ENCODE measurements around the gene ZBTB42.

The ZBTB42 gene

GRCh38 chr14:104800015-104800770, 708 bp upstream of the ZBTB42 start:
- no peak overlapping the region for H3K27ac ChIP-seq (ENCODE audit: low read depth, low read length)
- H3K4me3 ChIP-seq (ENCODE audit: low read depth, low read length), result peak overlapping the region; percentile 73
- H3K36me3 ChIP-seq (ENCODE audit: control insufficient read depth, insufficient read depth, low read length), result no peaks in the 10 kb centered on the region
- H3K9ac ChIP-seq (ENCODE audit: low read length), result peak overlapping the region; percentile 80
- H3K27me3 ChIP-seq (ENCODE audit: control insufficient read depth, insufficient read depth, low read length), result peaks cover 56% of the 10 kb centered on the region
- H3K4me1 ChIP-seq (ENCODE audit: control insufficient read depth, insufficient read depth, low read length), result peaks cover 49% of the 10 kb centered on the region
- no peaks in the 10 kb centered on the region for H3K9me3 ChIP-seq (ENCODE audit: control insufficient read depth, insufficient read depth, low read depth, low read length)

GRCh38 chr14:104801520-104802393, 856 bp downstream of the ZBTB42 start:
- Histone ChIP-seq H3K9ac (ENCODE audit: low read length) (no peak overlapping the region), H3K27ac (ENCODE audit: low read depth, low read length) (no peak overlapping the region), H3K4me3 (ENCODE audit: low read depth, low read length) (peak overlapping the region; percentile 73), H3K27me3 (ENCODE audit: control insufficient read depth, insufficient read depth, low read length) (peaks cover 51% of the 10 kb centered on the region), H3K36me3 (ENCODE audit: control insufficient read depth, insufficient read depth, low read length) (no peaks in the 10 kb centered on the region), H3K4me1 (ENCODE audit: control insufficient read depth, insufficient read depth, low read length) (peaks cover 44% of the 10 kb centered on the region), H3K9me3 (ENCODE audit: control insufficient read depth, insufficient read depth, low read depth, low read length) (no peaks in the 10 kb centered on the region)

- H3K4me3 ChIP-seq (ENCODE audit: low read depth, low read length), result no peak overlapping the region
- H3K9me3 ChIP-seq (ENCODE audit: control insufficient read depth, insufficient read depth, low read depth, low read length), result no peaks in the 10 kb centered on the region
- H3K27ac ChIP-seq (ENCODE audit: low read depth, low read length), result no peak overlapping the region
- H3K36me3 ChIP-seq (ENCODE audit: control insufficient read depth, insufficient read depth, low read length), result no peaks in the 10 kb centered on the region
- peaks cover 43% of the 10 kb centered on the region for H3K27me3 ChIP-seq (ENCODE audit: control insufficient read depth, insufficient read depth, low read length)
- peaks cover 36% of the 10 kb centered on the region for H3K4me1 ChIP-seq (ENCODE audit: control insufficient read depth, insufficient read depth, low read length)
- no peak overlapping the region for H3K9ac ChIP-seq (ENCODE audit: low read length)
Measured at GRCh38 chr14:104802394-104803184, 1.7 kb downstream of the ZBTB42 start.

DNA sequence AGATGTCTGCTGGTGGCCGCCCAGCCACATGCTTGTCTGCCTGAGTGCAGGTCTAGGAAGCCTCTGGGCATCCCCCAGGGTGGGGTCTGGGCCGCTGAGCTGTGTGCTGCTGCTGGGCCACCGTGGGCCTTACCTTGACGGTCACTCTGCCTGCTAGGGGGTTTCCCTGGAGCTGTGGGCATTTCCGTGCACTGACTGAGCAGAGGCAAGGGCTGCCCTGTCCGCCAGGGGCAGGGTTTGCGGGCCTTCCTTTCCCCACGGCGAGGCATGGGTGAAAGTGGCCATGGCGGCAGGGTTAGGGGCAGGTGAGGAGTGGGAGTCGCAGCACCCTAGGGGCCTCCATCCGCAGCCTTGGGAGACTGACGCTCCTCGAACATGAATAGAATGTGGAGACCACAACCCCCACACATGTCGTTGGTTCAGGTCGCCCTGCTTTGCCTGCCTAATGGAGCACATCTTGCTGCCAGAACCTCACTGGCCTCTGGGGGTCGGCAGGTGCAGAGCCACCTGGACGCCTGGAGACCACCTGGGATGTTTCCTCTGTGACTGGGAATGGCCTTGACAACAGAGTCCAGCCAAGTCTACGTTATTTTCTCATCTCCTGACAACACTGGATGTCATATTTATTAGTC, 2.5 kb downstream of the ZBTB42 start:
- Histone ChIP-seq H3K4me1 (ENCODE audit: control insufficient read depth, insufficient read depth, low read length) (peaks cover 27% of the 10 kb centered on the region), H3K27me3 (ENCODE audit: control insufficient read depth, insufficient read depth, low read length) (peaks cover 35% of the 10 kb centered on the region), H3K9ac (ENCODE audit: low read length) (no peak overlapping the region), H3K36me3 (ENCODE audit: control insufficient read depth, insufficient read depth, low read length) (no peaks in the 10 kb centered on the region), H3K9me3 (ENCODE audit: control insufficient read depth, insufficient read depth, low read depth, low read length) (no peaks in the 10 kb centered on the region), H3K4me3 (ENCODE audit: low read depth, low read length) (no peak overlapping the region), H3K27ac (ENCODE audit: low read depth, low read length) (no peak overlapping the region)

DNA sequence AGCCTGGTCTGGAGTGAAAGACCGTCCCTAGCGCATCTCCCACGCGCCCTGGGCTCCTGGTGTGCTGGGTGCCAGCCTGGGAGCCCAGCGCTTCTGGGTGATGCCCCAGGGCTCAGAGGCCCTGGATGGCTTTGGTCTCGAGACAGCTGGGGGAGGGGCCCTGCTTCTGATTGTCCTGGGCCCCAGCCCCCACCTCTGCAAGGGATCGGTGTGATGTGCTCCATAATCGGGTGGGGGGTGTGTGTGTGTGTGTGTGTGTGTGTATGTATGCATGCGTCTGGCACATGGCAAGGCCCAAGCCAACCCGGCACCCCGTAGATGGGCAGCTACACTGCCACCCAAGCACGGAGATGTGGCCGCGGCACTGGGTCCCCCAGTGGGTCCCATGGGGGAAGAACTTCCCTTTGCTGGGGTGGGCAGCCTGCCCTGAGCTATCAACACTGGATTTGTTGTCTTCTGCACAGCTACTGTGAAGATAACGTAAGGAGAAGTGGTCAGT, 3.1 kb downstream of the ZBTB42 start:
- H3K9me3 ChIP-seq (ENCODE audit: control insufficient read depth, insufficient read depth, low read depth, low read length), result no peaks in the 10 kb centered on the region
- no peak overlapping the region for H3K27ac ChIP-seq (ENCODE audit: low read depth, low read length)
- H3K4me3 ChIP-seq (ENCODE audit: low read depth, low read length), result no peak overlapping the region
- no peaks in the 10 kb centered on the region for H3K36me3 ChIP-seq (ENCODE audit: control insufficient read depth, insufficient read depth, low read length)
- peaks cover 23% of the 10 kb centered on the region for H3K4me1 ChIP-seq (ENCODE audit: control insufficient read depth, insufficient read depth, low read length)
- no peak overlapping the region for H3K9ac ChIP-seq (ENCODE audit: low read length)
- peaks cover 29% of the 10 kb centered on the region for H3K27me3 ChIP-seq (ENCODE audit: control insufficient read depth, insufficient read depth, low read length)

- Histone ChIP-seq H3K4me1 (ENCODE audit: control insufficient read depth, insufficient read depth, low read length) (peaks cover 18% of the 10 kb centered on the region), H3K27ac (ENCODE audit: low read depth, low read length) (no peak overlapping the region)
Measured at GRCh38 chr14:104804481-104805325, 3.8 kb downstream of the ZBTB42 start.

DNA sequence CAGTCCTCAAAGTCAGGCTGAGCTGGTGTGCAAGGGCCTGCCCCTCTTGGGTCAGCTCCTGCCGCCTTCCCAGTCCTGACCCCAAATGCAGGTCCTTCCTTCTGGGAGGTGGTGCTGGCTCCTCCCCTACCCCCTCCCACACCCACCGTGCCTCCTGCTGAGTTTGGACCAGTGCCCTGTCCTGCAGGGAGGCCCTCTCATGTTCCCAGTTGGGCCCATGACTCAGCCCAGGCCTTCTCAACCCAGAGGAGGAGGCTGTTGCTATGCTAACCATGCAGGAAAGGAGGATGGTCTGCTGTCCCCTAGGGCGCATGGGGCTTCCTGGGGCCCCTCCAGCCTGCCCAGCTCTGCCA, 4.4 kb downstream of the ZBTB42 start:
- no peak overlapping the region for H3K4me3 ChIP-seq (ENCODE audit: low read depth, low read length)
- peaks cover 24% of the 10 kb centered on the region for H3K27me3 ChIP-seq (ENCODE audit: control insufficient read depth, insufficient read depth, low read length)
- H3K27ac ChIP-seq (ENCODE audit: low read depth, low read length), result no peak overlapping the region
- no peak overlapping the region for H3K9ac ChIP-seq (ENCODE audit: low read length)
- no peaks in the 10 kb centered on the region for H3K9me3 ChIP-seq (ENCODE audit: control insufficient read depth, insufficient read depth, low read depth, low read length)
- H3K36me3 ChIP-seq (ENCODE audit: control insufficient read depth, insufficient read depth, low read length), result no peaks in the 10 kb centered on the region
- peaks cover 18% of the 10 kb centered on the region for H3K4me1 ChIP-seq (ENCODE audit: control insufficient read depth, insufficient read depth, low read length)

More at GRCh38 chr14:104804481-104805325, 3.8 kb downstream of the ZBTB42 start:
- Histone ChIP-seq H3K9ac (ENCODE audit: low read length) (peak overlapping the region; percentile 3), H3K9me3 (ENCODE audit: control insufficient read depth, insufficient read depth, low read depth, low read length) (no peaks in the 10 kb centered on the region), H3K36me3 (ENCODE audit: control insufficient read depth, insufficient read depth, low read length) (no peaks in the 10 kb centered on the region), H3K27me3 (ENCODE audit: control insufficient read depth, insufficient read depth, low read length) (peaks cover 24% of the 10 kb centered on the region), H3K4me3 (ENCODE audit: low read depth, low read length) (no peak overlapping the region)

GRCh38 chr14:104805941-104806624, 5.2 kb downstream of the ZBTB42 start:
- no peak overlapping the region for H3K4me3 ChIP-seq (ENCODE audit: low read depth, low read length)
- peaks cover 18% of the 10 kb centered on the region for H3K4me1 ChIP-seq (ENCODE audit: control insufficient read depth, insufficient read depth, low read length)
- H3K9ac ChIP-seq (ENCODE audit: low read length), result no peak overlapping the region
- H3K27me3 ChIP-seq (ENCODE audit: control insufficient read depth, insufficient read depth, low read length), result peaks cover 21% of the 10 kb centered on the region
- no peaks in the 10 kb centered on the region for H3K9me3 ChIP-seq (ENCODE audit: control insufficient read depth, insufficient read depth, low read depth, low read length)
- no peaks in the 10 kb centered on the region for H3K36me3 ChIP-seq (ENCODE audit: control insufficient read depth, insufficient read depth, low read length)
- H3K27ac ChIP-seq (ENCODE audit: low read depth, low read length), result no peak overlapping the region

DNA sequence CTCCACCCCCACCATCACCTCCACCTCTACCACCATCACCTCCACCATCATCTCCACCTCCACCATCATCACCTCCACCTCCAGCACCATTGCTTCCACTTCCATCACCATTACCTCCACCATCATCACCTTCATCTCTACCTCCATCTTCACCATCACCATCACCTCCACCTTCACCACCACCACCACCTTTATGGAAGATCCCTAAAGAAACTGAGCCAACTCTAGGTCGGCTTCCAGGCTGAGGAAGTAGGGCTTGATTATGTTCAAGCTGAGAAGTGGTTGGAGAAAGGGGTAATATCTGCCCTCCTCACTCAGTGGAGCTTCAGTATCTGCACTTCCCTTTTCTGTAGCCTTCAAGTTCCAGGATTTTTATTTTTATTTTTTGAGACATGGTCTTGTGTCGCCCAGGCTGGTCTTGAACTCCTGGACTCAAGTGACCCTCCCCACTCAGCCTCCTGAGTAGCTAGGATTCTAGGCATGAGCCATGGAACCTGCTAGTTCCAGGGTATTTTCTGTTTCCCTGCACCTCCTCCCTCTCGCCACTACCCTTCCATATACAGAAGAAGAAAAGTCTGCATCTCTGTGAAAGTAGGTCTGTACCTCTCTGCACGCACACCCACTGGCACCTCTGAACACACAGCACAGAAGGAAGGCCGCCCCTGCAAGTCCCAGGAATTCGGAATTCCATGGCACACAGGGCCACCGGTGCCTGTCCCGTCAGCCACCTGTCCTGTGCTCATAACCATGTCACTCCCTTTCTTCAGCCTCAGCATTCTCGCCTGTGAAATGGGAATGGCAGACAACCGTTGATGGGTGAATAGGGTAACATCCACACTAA, 5.9 kb downstream of the ZBTB42 start:
- Histone ChIP-seq H3K27ac (ENCODE audit: low read depth, low read length) (no peak overlapping the region), H3K4me3 (ENCODE audit: low read depth, low read length) (no peak overlapping the region), H3K4me1 (ENCODE audit: control insufficient read depth, insufficient read depth, low read length) (peaks cover 11% of the 10 kb centered on the region), H3K9me3 (ENCODE audit: control insufficient read depth, insufficient read depth, low read depth, low read length) (no peaks in the 10 kb centered on the region), H3K9ac (ENCODE audit: low read length) (no peak overlapping the region), H3K36me3 (ENCODE audit: control insufficient read depth, insufficient read depth, low read length) (no peaks in the 10 kb centered on the region), H3K27me3 (ENCODE audit: control insufficient read depth, insufficient read depth, low read length) (peaks cover 14% of the 10 kb centered on the region)

All from HUES6 (cell line).